CD4-positive, alpha-beta T cell (primary cell): ENCODE results near the gene PATJ. TPM values are rescaled to one million over a fixed set of nuclear protein-coding genes. Genes with fewer than 3 reads are reported as not detected.

Experiments
- ATAC-seq: fragments of 200-7000 bp; cut with Tn5 transposase; one replicate; pipeline ENCODE4 v1.10.0; 2022; ENCODE audit warnings: mild to moderate bottlenecking; ENCODE audit not compliant: poor library complexity
- CTCF ChIA-PET: fragments of 350-600 bp; sonication (Branson Sonifier 250); formaldehyde crosslinking; loops from one replicate; lab custom pipeline; 2021; ENCODE audit warnings: antibody characterized with exemption, inconsistent platforms; lab: Charles Lee
- POLR2A ChIA-PET: fragments of 350-600 bp; sonication (Branson Sonifier 250); formaldehyde crosslinking; loops from one replicate; lab custom pipeline; 2021; ENCODE audit warnings: antibody characterized with exemption, inconsistent platforms; lab: Charles Lee
- DNase-seq, 14 experiments: peaks; one replicate each; pipeline ENCODE4 v3.0.0-alpha.2; 2013 to 2020; ENCODE audit warnings: mixed read lengths in 2 of 14
- H3K27ac ChIP-seq, 2 donors: one replicate each; pipeline versions ENCODE4 v1.5.1 to v1.7.0; 2013; ENCODE audit warnings: low read length in 2 of 2, low read depth in 1 of 2, mild to moderate bottlenecking in 1 of 2
- H3K27me3 ChIP-seq, 2 experiments: 1 replicate in 1 of 2; 2 replicates in 1 of 2; pipeline versions ENCODE4 v1.6.1 to v1.7.0; 2013; ENCODE audit warnings: low read length in 2 of 2, control low read depth in 1 of 2, mild to moderate bottlenecking in 1 of 2, moderate library complexity in 1 of 2; ENCODE audit not compliant: insufficient read depth in 2 of 2, control insufficient read depth in 1 of 2
- H3K36me3 ChIP-seq: one replicate; pipeline ENCODE4 v1.6.1; 2013; ENCODE audit warnings: low read length, control low read depth; ENCODE audit not compliant: insufficient read depth
- H3K4me1 ChIP-seq: one replicate; pipeline ENCODE4 v1.6.1; 2013; ENCODE audit warnings: low read length, control low read depth; ENCODE audit not compliant: insufficient read depth
- H3K4me3 ChIP-seq: one replicate; pipeline ENCODE4 v1.5.1; 2013; ENCODE audit warnings: mild to moderate bottlenecking, low read length, moderate library complexity
- H3K9me3 ChIP-seq, 2 experiments: 1 replicate in 1 of 2; 2 replicates in 1 of 2; pipeline versions ENCODE4 v1.6.1 to v1.7.0; 2013; ENCODE audit warnings: low read length in 2 of 2, mild to moderate bottlenecking in 2 of 2, control low read depth in 1 of 2, moderate library complexity in 1 of 2; ENCODE audit not compliant: control insufficient read depth in 1 of 2, insufficient read depth in 1 of 2
- H3K27ac Mint-ChIP-seq: one replicate; pipeline ENCODE4 v1.8.0; 2020; ENCODE audit warnings: mixed read lengths
- H3K27me3 Mint-ChIP-seq: one replicate; pipeline ENCODE4 v1.8.0; 2021; ENCODE audit warnings: mixed read lengths
- H3K36me3 Mint-ChIP-seq: one replicate; pipeline ENCODE4 v1.8.0; 2021; ENCODE audit warnings: low read depth, mixed read lengths
- H3K4me1 Mint-ChIP-seq: one replicate; pipeline ENCODE4 v1.8.0; 2021; ENCODE audit warnings: low read depth, mixed read lengths
- H3K4me3 Mint-ChIP-seq: one replicate; pipeline ENCODE4 v1.8.0; 2020; ENCODE audit warnings: mild to moderate bottlenecking, mixed read lengths
- H3K9me3 Mint-ChIP-seq: one replicate; pipeline ENCODE4 v1.8.0; 2020; ENCODE audit warnings: mixed read lengths
- CTCF ChIP-seq: fragments of 200-600 bp; IDR thresholded peaks from one replicate; pipeline ENCODE4 v1.8.0; 2022; ENCODE audit warnings: antibody characterized with exemption, mild to moderate bottlenecking
- intact Hi-C, 2 experiments: fragments of 100-400 bp; cut with DNase I in 1 of 2; cut with micrococcal nuclease in 1 of 2; formaldehyde crosslinking; loops; one replicate each; pipeline versions ENCODE4 v1.15.1 to v1.9.0; 2023 to 2025; cut with DNase I, micrococcal nuclease
- total RNA-seq, 174 experiments: library from RNA in 2 of 174; stranded (reverse) in 2 of 174; gene quantifications; one replicate each; pipeline ENCODE4 v1.2.3 and lab custom pipeline; 2021 to 2026

The PATJ gene
- total RNA-seq, 2 experiments from 2014 or later: 50.4 to 54.1 TPM

DNA sequence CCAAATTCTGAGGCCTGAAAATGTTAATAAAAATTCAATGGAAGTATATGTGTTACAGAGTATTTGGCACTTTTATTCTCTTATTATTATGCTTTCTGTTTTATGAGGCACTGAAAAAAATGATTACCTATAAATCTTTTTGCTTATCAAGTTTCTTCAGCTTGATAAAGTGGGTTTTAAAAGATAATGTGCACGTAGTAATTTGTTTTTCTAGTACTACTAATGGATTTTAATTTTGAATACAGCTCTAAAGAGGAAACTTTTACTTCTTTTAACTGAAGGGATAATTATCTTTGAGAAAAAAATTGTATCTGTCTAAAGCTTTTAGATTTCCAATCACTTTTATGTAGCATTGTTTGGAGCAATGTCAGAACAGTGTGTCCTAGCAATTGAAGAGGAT, 241.0 kb downstream of the PATJ start:
- TF ChIP-seq CTCF: no peak
- ChIA-PET POLR2A (no interaction called here), CTCF (no interaction called here)
- H3K27me3 Mint-ChIP-seq: no peaks in the 10 kb centered on the region
- Histone ChIP-seq H3K27me3 (no peaks in the 10 kb centered on the region), H3K4me1 (no peaks in the 10 kb centered on the region), H3K27ac (no peak overlapping the region), H3K4me3 (no peak overlapping the region), H3K9me3 (no peaks in the 10 kb centered on the region), H3K36me3 (no peaks in the 10 kb centered on the region)
- H3K9me3 Mint-ChIP-seq: no peaks in the 10 kb centered on the region
- peaks cover 7% of the 10 kb centered on the region for H3K36me3 Mint-ChIP-seq
- intact Hi-C loops: no loop called here
- no peak for ATAC-seq
- H3K27ac Mint-ChIP-seq: no peak overlapping the region
- H3K4me3 Mint-ChIP-seq: no peak overlapping the region
- no peaks in the 10 kb centered on the region for H3K4me1 Mint-ChIP-seq
- DNase-seq: no peak

DNA sequence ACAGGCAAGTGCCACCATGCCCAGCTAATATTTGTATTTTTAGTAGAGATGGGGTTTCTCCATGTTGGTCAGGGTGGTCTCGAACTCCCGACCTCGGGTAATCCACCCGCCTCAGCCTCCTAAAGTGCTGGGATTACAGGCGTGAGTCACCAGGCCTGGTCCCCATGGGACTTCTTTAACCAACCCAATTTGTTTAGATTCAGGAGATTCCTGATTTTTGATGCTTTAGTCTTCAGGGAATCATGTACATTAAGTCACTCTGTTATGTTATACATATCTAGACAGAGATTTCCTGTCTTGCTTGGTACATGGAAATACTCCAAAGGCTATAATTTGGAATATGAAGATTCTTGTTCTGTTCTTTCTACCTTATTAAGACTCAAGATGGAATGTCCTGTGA, 250.0 kb downstream of the PATJ start:
- Mint-ChIP-seq H3K36me3 (peaks cover 70% of the 10 kb centered on the region), H3K9me3 (no peaks in the 10 kb centered on the region), H3K27me3 (no peaks in the 10 kb centered on the region), H3K27ac (no peak overlapping the region), H3K4me1 (no peaks in the 10 kb centered on the region), H3K4me3 (no peak overlapping the region)
- Histone ChIP-seq H3K27ac (no peak overlapping the region), H3K4me1 (no peaks in the 10 kb centered on the region), H3K36me3 (peaks cover 21% of the 10 kb centered on the region), H3K27me3 (no peaks in the 10 kb centered on the region), H3K4me3 (no peak overlapping the region), H3K9me3 (no peaks in the 10 kb centered on the region)
- no peak for DNase-seq
- ChIA-PET CTCF (no interaction called here), POLR2A (no interaction called here)
- no peak for TF ChIP-seq CTCF
- ATAC-seq: no peak
- intact Hi-C loops: no loop called here

- Mint-ChIP-seq H3K27ac (no peak overlapping the region), H3K27me3 (no peaks in the 10 kb centered on the region), H3K9me3 (no peaks in the 10 kb centered on the region), H3K4me3 (no peak overlapping the region), H3K36me3 (peaks cover 72% of the 10 kb centered on the region), H3K4me1 (no peaks in the 10 kb centered on the region)
- ChIA-PET POLR2A (no interaction called here), CTCF (no interaction called here)
- intact Hi-C loops: no loop called here
- no peak for TF ChIP-seq CTCF
- H3K36me3 ChIP-seq: peaks cover 21% of the 10 kb centered on the region
- DNase-seq (no peak), ATAC-seq (no peak)
- no peaks in the 10 kb centered on the region for H3K9me3 ChIP-seq
- H3K4me3 ChIP-seq: no peak overlapping the region
- H3K4me1 ChIP-seq: no peaks in the 10 kb centered on the region
- no peaks in the 10 kb centered on the region for H3K27me3 ChIP-seq
- H3K27ac ChIP-seq: no peak overlapping the region
Observed at GRCh38 chr1:61993331-61993961, 251.2 kb downstream of the PATJ start.
